GM23338 (cell line): ENCODE results near the gene ZNF526. TPM values are rescaled to one million over a fixed set of nuclear protein-coding genes. Genes with fewer than 3 reads are reported as not detected.

ENCODE experiments used
- ATAC-seq: fragments of 200-7000 bp; cut with Tn5 transposase; 3 replicates; pipeline ENCODE4 v1.9.1; 2020
- DNase-seq: peaks from one replicate; pipeline ENCODE4 v3.0.0-alpha.2; 2015; ENCODE audit warnings: low spot score
- H2AFZ ChIP-seq: fragments of 200-600 bp; sonication (generic); 2 replicates; pipeline ENCODE4 v1.8.0; 2016; ENCODE audit warnings: antibody characterized with exemption, mild to moderate bottlenecking, moderate library complexity
- H3F3A ChIP-seq: fragments of 200-600 bp; sonication (generic); replicated peaks from 2 replicates; pipeline ENCODE4 v1.8.0; 2017; ENCODE audit warnings: antibody characterized with exemption, mixed run types, low read depth
- H3K27ac ChIP-seq: fragments of 200-600 bp; sonication (generic); 2 replicates; pipeline ENCODE4 v1.6.1; 2016; ENCODE audit warnings: low read depth
- H3K27me3 ChIP-seq: fragments of 200-600 bp; sonication (generic); 2 replicates; pipeline ENCODE4 v1.8.0; 2016; ENCODE audit warnings: mild to moderate bottlenecking, mixed run types, moderate library complexity; ENCODE audit not compliant: insufficient read depth
- H3K36me3 ChIP-seq: fragments of 200-600 bp; sonication (generic); 2 replicates; pipeline ENCODE4 v1.8.0; 2016; ENCODE audit warnings: mild to moderate bottlenecking; ENCODE audit not compliant: insufficient read depth
- H3K4me1 ChIP-seq: fragments of 200-600 bp; sonication (generic); 2 replicates; pipeline ENCODE4 v1.8.0; 2016; ENCODE audit warnings: mild to moderate bottlenecking, moderate library complexity; ENCODE audit not compliant: insufficient read depth
- H3K4me2 ChIP-seq: fragments of 200-600 bp; sonication (generic); 2 replicates; pipeline ENCODE4 v1.7.1; 2017; ENCODE audit warnings: mixed run types
- H3K4me3 ChIP-seq: fragments of 200-600 bp; sonication (generic); 2 replicates; pipeline ENCODE4 v1.6.1; 2016; ENCODE audit warnings: mixed run types
- H3K79me2 ChIP-seq: fragments of 200-600 bp; sonication (generic); replicated peaks from 2 replicates; pipeline ENCODE4 v1.8.0; 2017; ENCODE audit warnings: mild to moderate bottlenecking; ENCODE audit not compliant: insufficient read depth
- H3K9me2 ChIP-seq: fragments of 200-600 bp; sonication (generic); 2 replicates; pipeline ENCODE4 v1.8.0; 2017; ENCODE audit not compliant: insufficient read depth
- H4K20me1 ChIP-seq: fragments of 200-600 bp; sonication (generic); replicated peaks from 2 replicates; pipeline ENCODE4 v1.8.0; 2017; ENCODE audit warnings: mild to moderate bottlenecking; ENCODE audit not compliant: insufficient read depth
- H3K27ac Mint-ChIP-seq: 2 replicates; pipeline ENCODE4 v1.8.0; 2020; ENCODE audit warnings: inconsistent platforms, mild to moderate bottlenecking, moderate library complexity, mixed read lengths
- H3K27me3 Mint-ChIP-seq: 3 replicates; pipeline ENCODE4 v1.8.0; 2022; ENCODE audit warnings: low read depth, mild to moderate bottlenecking, moderate library complexity, mixed read lengths, inconsistent platforms; ENCODE audit not compliant: insufficient read depth, poor library complexity
- H3K36me3 Mint-ChIP-seq: 3 replicates; pipeline ENCODE4 v1.8.0; 2021; ENCODE audit warnings: low read depth, mild to moderate bottlenecking, inconsistent platforms, moderate library complexity, mixed read lengths
- H3K4me1 Mint-ChIP-seq: 3 replicates; pipeline ENCODE4 v1.8.0; 2020; ENCODE audit warnings: mild to moderate bottlenecking, inconsistent platforms, mixed read lengths
- H3K4me3 Mint-ChIP-seq: 3 replicates; pipeline ENCODE4 v1.8.0; 2021; ENCODE audit warnings: moderate library complexity, mild to moderate bottlenecking, inconsistent platforms, mixed read lengths
- H3K9me3 Mint-ChIP-seq: 3 replicates; pipeline ENCODE4 v1.8.0; 2020; ENCODE audit warnings: moderate library complexity, mild to moderate bottlenecking, inconsistent platforms, mixed read lengths
- EZH2 ChIP-seq: fragments of 200-600 bp; sonication (generic); IDR thresholded peaks from one replicate; pipeline ENCODE4 v1.8.0; 2017; ENCODE audit warnings: antibody characterized with exemption, mild to moderate bottlenecking, low read depth; ENCODE audit not compliant: unreplicated experiment
- JUNB ChIP-seq: IDR thresholded peaks from one replicate; pipeline ENCODE4 v1.6.1; 2016; ENCODE audit warnings: antibody characterized with exemption; ENCODE audit not compliant: unreplicated experiment
- STAT1 ChIP-seq: IDR thresholded peaks from one replicate; pipeline ENCODE4 v1.6.1; 2016; ENCODE audit warnings: antibody characterized with exemption; ENCODE audit not compliant: unreplicated experiment
- polyA plus RNA-seq: library from polyadenylated mRNA; unstranded; fragments of >200 nt; fragmentation: Nextera tagmentation; extraction: Ambion mirVana; gene quantifications from 2 replicates; pipeline ENCODE4 v1.2.1, GENCODE V29; 2016
- total RNA-seq: library from RNA; depleted of rRNA; stranded (reverse); fragments of >200 nt; shearing (Covaris generic); gene quantifications from 2 replicates; pipeline ENCODE4 v1.2.3, GENCODE V29; 2014
- TF ChIP-seq, protein P1 (sequence below): fragments of 250-450 bp; sonication (Bioruptor Pico); IDR thresholded peaks from 2 replicates; pipeline ENCODE4 v1.5.0; 2020; ENCODE audit warnings: mild to moderate bottlenecking, moderate library complexity
- TF ChIP-seq, protein P2 (sequence below): IDR thresholded peaks from one replicate; pipeline ENCODE4 v1.6.1; 2018; ENCODE audit warnings: antibody characterized with exemption; ENCODE audit not compliant: unreplicated experiment

ZNF526 gene
- total and polyA plus RNA-seq, 2 experiments from 2014 or later = 4.7 to 13.3 TPM

DNA sequence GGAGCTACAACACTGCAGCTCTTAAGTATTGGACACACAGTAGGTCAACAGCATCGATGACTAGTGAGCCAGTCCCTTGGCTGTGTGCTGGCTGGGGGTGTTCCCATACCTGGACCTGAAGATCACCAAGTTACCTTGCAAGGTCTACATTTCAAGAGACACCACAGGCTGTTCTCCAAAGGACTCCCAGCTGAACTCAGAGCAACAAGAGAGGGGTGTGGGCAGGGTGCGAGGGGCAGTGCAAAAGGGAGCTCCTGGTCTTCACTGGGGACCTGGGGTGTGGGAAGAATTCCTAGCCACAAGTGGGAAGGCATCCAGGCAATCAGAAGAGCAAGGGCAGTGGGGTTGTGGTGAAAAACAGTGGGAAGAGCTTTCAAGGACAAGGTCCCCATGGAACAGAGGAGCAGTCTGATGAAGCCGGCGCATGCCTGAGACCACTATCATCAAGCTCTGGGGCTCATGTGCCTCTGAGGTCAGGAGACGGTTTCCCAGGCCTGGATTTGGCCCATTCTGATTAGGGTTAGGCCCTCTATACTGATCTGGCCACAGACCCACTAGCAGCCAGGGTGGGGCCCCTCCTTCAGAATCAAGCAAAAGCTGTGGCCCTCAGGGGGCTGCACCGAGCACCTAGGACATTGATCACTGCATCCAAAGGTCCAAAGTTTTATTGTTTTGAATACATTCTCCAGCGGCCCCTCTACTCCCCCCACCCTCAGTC, 27.0 kb downstream of the ZNF526 start:
- H3K27ac ChIP-seq = 0 out of 2 replicates have a peak overlapping the region, but pooled peaks have one; percentile 59
- Mint-ChIP-seq H3K4me3 (peak overlapping the region; percentile 17; the same call in 1 of the 3 replicates), H3K36me3 (peaks cover 10% of the 10 kb centered on the region; the same call in 2 of the 3 replicates), H3K4me1 (peaks cover 38% of the 10 kb centered on the region), H3K27ac (no peak overlapping the region), H3K27me3 (peaks cover 22% of the 10 kb centered on the region), H3K9me3 (no peaks in the 10 kb centered on the region; the same call in 2 of the 3 replicates)
- H4K20me1 ChIP-seq = no peaks in the 10 kb centered on the region; the same call in 1 of the 2 replicates
- H3K4me1 ChIP-seq = peaks cover 39% of the 10 kb centered on the region
- no peak for DNase-seq
- no peak overlapping the region for H3K4me3 ChIP-seq
- H2AFZ ChIP-seq = no peak overlapping the region
- TF ChIP-seq, protein P1, sequence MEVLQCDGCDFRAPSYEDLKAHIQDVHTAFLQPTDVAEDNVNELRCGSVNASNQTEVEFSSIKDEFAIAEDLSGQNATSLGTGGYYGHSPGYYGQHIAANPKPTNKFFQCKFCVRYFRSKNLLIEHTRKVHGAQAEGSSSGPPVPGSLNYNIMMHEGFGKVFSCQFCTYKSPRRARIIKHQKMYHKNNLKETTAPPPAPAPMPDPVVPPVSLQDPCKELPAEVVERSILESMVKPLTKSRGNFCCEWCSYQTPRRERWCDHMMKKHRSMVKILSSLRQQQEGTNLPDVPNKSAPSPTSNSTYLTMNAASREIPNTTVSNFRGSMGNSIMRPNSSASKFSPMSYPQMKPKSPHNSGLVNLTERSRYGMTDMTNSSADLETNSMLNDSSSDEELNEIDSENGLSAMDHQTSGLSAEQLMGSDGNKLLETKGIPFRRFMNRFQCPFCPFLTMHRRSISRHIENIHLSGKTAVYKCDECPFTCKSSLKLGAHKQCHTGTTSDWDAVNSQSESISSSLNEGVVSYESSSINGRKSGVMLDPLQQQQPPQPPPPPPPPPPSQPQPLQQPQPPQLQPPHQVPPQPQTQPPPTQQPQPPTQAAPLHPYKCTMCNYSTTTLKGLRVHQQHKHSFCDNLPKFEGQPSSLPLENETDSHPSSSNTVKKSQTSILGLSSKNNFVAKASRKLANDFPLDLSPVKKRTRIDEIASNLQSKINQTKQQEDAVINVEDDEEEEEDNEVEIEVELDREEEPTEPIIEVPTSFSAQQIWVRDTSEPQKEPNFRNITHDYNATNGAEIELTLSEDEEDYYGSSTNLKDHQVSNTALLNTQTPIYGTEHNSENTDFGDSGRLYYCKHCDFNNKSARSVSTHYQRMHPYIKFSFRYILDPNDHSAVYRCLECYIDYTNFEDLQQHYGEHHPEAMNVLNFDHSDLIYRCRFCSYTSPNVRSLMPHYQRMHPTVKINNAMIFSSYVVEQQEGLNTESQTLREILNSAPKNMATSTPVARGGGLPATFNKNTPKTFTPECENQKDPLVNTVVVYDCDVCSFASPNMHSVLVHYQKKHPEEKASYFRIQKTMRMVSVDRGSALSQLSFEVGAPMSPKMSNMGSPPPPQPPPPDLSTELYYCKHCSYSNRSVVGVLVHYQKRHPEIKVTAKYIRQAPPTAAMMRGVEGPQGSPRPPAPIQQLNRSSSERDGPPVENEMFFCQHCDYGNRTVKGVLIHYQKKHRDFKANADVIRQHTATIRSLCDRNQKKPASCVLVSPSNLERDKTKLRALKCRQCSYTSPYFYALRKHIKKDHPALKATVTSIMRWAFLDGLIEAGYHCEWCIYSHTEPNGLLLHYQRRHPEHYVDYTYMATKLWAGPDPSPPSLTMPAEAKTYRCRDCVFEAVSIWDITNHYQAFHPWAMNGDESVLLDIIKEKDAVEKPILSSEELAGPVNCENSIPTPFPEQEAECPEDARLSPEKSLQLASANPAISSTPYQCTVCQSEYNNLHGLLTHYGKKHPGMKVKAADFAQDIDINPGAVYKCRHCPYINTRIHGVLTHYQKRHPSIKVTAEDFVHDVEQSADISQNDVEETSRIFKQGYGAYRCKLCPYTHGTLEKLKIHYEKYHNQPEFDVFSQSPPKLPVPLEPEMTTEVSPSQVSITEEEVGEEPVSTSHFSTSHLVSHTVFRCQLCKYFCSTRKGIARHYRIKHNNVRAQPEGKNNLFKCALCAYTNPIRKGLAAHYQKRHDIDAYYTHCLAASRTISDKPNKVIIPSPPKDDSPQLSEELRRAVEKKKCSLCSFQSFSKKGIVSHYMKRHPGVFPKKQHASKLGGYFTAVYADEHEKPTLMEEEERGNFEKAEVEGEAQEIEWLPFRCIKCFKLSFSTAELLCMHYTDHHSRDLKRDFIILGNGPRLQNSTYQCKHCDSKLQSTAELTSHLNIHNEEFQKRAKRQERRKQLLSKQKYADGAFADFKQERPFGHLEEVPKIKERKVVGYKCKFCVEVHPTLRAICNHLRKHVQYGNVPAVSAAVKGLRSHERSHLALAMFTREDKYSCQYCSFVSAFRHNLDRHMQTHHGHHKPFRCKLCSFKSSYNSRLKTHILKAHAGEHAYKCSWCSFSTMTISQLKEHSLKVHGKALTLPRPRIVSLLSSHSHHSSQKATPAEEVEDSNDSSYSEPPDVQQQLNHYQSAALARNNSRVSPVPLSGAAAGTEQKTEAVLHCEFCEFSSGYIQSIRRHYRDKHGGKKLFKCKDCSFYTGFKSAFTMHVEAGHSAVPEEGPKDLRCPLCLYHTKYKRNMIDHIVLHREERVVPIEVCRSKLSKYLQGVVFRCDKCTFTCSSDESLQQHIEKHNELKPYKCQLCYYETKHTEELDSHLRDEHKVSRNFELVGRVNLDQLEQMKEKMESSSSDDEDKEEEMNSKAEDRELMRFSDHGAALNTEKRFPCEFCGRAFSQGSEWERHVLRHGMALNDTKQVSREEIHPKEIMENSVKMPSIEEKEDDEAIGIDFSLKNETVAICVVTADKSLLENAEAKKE (CRISPR knock-in tag) = no peak
- TF ChIP-seq JUNB = no peak
- no peak for TF ChIP-seq EZH2
- TF ChIP-seq, protein P2, sequence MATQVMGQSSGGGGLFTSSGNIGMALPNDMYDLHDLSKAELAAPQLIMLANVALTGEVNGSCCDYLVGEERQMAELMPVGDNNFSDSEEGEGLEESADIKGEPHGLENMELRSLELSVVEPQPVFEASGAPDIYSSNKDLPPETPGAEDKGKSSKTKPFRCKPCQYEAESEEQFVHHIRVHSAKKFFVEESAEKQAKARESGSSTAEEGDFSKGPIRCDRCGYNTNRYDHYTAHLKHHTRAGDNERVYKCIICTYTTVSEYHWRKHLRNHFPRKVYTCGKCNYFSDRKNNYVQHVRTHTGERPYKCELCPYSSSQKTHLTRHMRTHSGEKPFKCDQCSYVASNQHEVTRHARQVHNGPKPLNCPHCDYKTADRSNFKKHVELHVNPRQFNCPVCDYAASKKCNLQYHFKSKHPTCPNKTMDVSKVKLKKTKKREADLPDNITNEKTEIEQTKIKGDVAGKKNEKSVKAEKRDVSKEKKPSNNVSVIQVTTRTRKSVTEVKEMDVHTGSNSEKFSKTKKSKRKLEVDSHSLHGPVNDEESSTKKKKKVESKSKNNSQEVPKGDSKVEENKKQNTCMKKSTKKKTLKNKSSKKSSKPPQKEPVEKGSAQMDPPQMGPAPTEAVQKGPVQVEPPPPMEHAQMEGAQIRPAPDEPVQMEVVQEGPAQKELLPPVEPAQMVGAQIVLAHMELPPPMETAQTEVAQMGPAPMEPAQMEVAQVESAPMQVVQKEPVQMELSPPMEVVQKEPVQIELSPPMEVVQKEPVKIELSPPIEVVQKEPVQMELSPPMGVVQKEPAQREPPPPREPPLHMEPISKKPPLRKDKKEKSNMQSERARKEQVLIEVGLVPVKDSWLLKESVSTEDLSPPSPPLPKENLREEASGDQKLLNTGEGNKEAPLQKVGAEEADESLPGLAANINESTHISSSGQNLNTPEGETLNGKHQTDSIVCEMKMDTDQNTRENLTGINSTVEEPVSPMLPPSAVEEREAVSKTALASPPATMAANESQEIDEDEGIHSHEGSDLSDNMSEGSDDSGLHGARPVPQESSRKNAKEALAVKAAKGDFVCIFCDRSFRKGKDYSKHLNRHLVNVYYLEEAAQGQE = no peak
- no peak for TF ChIP-seq STAT1
- peaks cover 13% of the 10 kb centered on the region for H3F3A ChIP-seq
- peaks cover 21% of the 10 kb centered on the region for H3K79me2 ChIP-seq
- no peaks in the 10 kb centered on the region for H3K27me3 ChIP-seq
- no peaks in the 10 kb centered on the region for H3K9me2 ChIP-seq
- H3K4me2 ChIP-seq = peak overlapping the region; percentile 38; the same call in 1 of the 2 replicates
- ATAC-seq = no peak
- no peaks in the 10 kb centered on the region for H3K36me3 ChIP-seq
